Neural cell (in vitro differentiated cells): Measurements from ENCODE around the gene LOXL4. TPM values are rescaled to one million over a fixed set of nuclear protein-coding genes. Genes with fewer than 3 reads are reported as not detected.
"Not testable (repeated sequence)": the region's sequence is repeated elsewhere in the genome, so short reads cannot be mapped to it uniquely, and the experiment has no call there.

Experiments used
- H2AFZ ChIP-seq: fragments of 200-600, 300-800 bp; sonication (generic), shearing (Covaris generic); 2 replicates; pipeline ENCODE4 v1.6.0; 2014; ENCODE audit warnings: low read depth, mild to moderate bottlenecking, antibody characterized with exemption, low read length, moderate library complexity
- H3F3A ChIP-seq: fragments of 200-600 bp; shearing (Covaris generic); 2 replicates; pipeline ENCODE4 v1.6.1; 2016; ENCODE audit warnings: mild to moderate bottlenecking, moderate library complexity, mixed read lengths, antibody characterized with exemption, low read length; ENCODE audit not compliant: insufficient read depth, poor library complexity, severe bottlenecking
- H3K27ac ChIP-seq: fragments of 200-600, 300-800 bp; sonication (generic), shearing (Covaris generic); 2 replicates; pipeline ENCODE4 v1.5.1; 2014; ENCODE audit warnings: mild to moderate bottlenecking, low read length, moderate library complexity
- H3K27me3 ChIP-seq: fragments of 300-800, 200-600 bp; sonication (generic), shearing (Covaris generic); 2 replicates; pipeline ENCODE4 v1.6.0; 2014; ENCODE audit warnings: mild to moderate bottlenecking, low read depth, low read length, moderate library complexity; ENCODE audit not compliant: insufficient read depth
- H3K36me3 ChIP-seq: fragments of 300-800, 200-600 bp; sonication (generic), shearing (Covaris generic); 2 replicates; pipeline ENCODE4 v1.5.1; 2014; ENCODE audit warnings: mild to moderate bottlenecking, antibody characterized with exemption, low read length, moderate library complexity; ENCODE audit not compliant: insufficient read depth
- H3K4me2 ChIP-seq: fragments of 300-800, 200-600 bp; sonication (generic), shearing (Covaris generic); 2 replicates; pipeline ENCODE4 v1.6.0; 2014; ENCODE audit warnings: mild to moderate bottlenecking, low read length
- H3K4me3 ChIP-seq: fragments of 300-800, 200-600 bp; sonication (generic), shearing (Covaris generic); 2 replicates; pipeline ENCODE4 v1.5.1; 2014; ENCODE audit warnings: mild to moderate bottlenecking, low read length, moderate library complexity
- H3K79me2 ChIP-seq: fragments of 200-600 bp; shearing (Covaris generic); replicated peaks from 2 replicates; pipeline ENCODE4 v1.6.0; 2014; ENCODE audit warnings: mild to moderate bottlenecking, low read length, moderate library complexity; ENCODE audit not compliant: insufficient read depth
- H3K9ac ChIP-seq: fragments of 300-800, 200-600 bp; sonication (generic), shearing (Covaris generic); 2 replicates; pipeline ENCODE4 v1.6.1; 2016; ENCODE audit warnings: mild to moderate bottlenecking, low read length, mixed read lengths
- H3K9me2 ChIP-seq: fragments of 200-600 bp; shearing (Covaris generic); 2 replicates; pipeline ENCODE4 v1.6.1; 2016; ENCODE audit warnings: mild to moderate bottlenecking, low read length, mixed read lengths; ENCODE audit not compliant: insufficient read depth
- H3K9me3 ChIP-seq: fragments of 200-600, 300-800 bp; sonication (generic), shearing (Covaris generic); 2 replicates; pipeline ENCODE4 v1.6.1; 2016; ENCODE audit warnings: mild to moderate bottlenecking, mixed run types, low read length, moderate library complexity, mixed read lengths
- H4K20me1 ChIP-seq: fragments of 200-600 bp; shearing (Covaris generic); 2 replicates; pipeline ENCODE4 v1.6.1; 2016; ENCODE audit warnings: mild to moderate bottlenecking, mixed run types; ENCODE audit not compliant: insufficient read depth
- CTCF ChIP-seq: fragments of 450-650 bp; IDR thresholded peaks from 2 replicates; pipeline ENCODE4 v1.5.1; 2014; ENCODE audit warnings: antibody characterized with exemption, mild to moderate bottlenecking, moderate library complexity; ENCODE audit not compliant: poor library complexity, severe bottlenecking
- EP300 ChIP-seq: fragments of 450-650 bp; conservative IDR thresholded peaks from 2 replicates; pipeline ENCODE4 v1.6.1; 2014; ENCODE audit warnings: antibody characterized with exemption, mild to moderate bottlenecking, moderate library complexity; ENCODE audit not compliant: poor library complexity, severe bottlenecking
- EZH2 ChIP-seq: fragments of 200-600, 300-800 bp; shearing (Covaris generic), sonication (generic); IDR thresholded peaks from 2 replicates; pipeline ENCODE4 v1.6.1; 2014; ENCODE audit warnings: antibody characterized with exemption, low read length, borderline replicate concordance, mild to moderate bottlenecking; ENCODE audit not compliant: insufficient read depth, poor library complexity, severe bottlenecking
- MXI1 ChIP-seq: fragments of 450-650 bp; conservative IDR thresholded peaks from 2 replicates; pipeline ENCODE4 v1.6.1; 2014; ENCODE audit warnings: antibody characterized with exemption, mild to moderate bottlenecking; ENCODE audit not compliant: poor library complexity, severe bottlenecking
- POLR2AphosphoS5 ChIP-seq: IDR thresholded peaks from 2 replicates; pipeline ENCODE4 v1.6.1; 2012
- RAD21 ChIP-seq: fragments of 450-650 bp; conservative IDR thresholded peaks from 2 replicates; pipeline ENCODE4 v1.6.1; 2014; ENCODE audit warnings: antibody characterized with exemption, mild to moderate bottlenecking, moderate library complexity
- REST ChIP-seq: IDR thresholded peaks from 2 replicates; pipeline ENCODE4 v1.6.1; 2012; ENCODE audit warnings: borderline replicate concordance
- SMC3 ChIP-seq: fragments of 450-650 bp; conservative IDR thresholded peaks from 2 replicates; pipeline ENCODE4 v1.6.1; 2014; ENCODE audit warnings: antibody characterized with exemption, mild to moderate bottlenecking, moderate library complexity; ENCODE audit not compliant: poor library complexity
- TAF1 ChIP-seq: IDR thresholded peaks from 2 replicates; pipeline ENCODE4 v1.6.1; 2012; ENCODE audit warnings: low read depth
- polyA plus RNA-seq: library from polyadenylated mRNA; depleted of rRNA; stranded (reverse); fragments of >200 nt; gene quantifications from 2 replicates; pipeline ENCODE4 v1.2.3, GENCODE V29; 2014

Gene LOXL4
- polyA plus RNA-seq, 1 donor from 2014 or later: not detected

GRCh38 chr10:98227713-98228112 is 40.3 kb downstream of the LOXL4 start:
- H3F3A ChIP-seq, H3K27ac ChIP-seq, H3K79me2 ChIP-seq, H4K20me1 ChIP-seq, H3K9me2 ChIP-seq, H2AFZ ChIP-seq, H3K4me2 ChIP-seq, H3K9me3 ChIP-seq, H3K27me3 ChIP-seq, H3K4me3 ChIP-seq, H3K9ac ChIP-seq, H3K36me3 ChIP-seq: not testable (repeated sequence)

- H3K9ac ChIP-seq: no peak overlapping the region
- H3K4me3 ChIP-seq: no peak overlapping the region
- no peak overlapping the region for H3K4me2 ChIP-seq
- no peak overlapping the region for H2AFZ ChIP-seq
- H3F3A ChIP-seq: no peaks in the 10 kb centered on the region
- no peaks in the 10 kb centered on the region for H3K9me3 ChIP-seq
- no peaks in the 10 kb centered on the region for H3K9me2 ChIP-seq
- TF ChIP-seq TAF1 (no peak), RAD21 (no peak), CTCF (no peak), EZH2 (no peak), SMC3 (no peak), REST (no peak), MXI1 (no peak), EP300 (no peak), POLR2AphosphoS5 (no peak)
- no peaks in the 10 kb centered on the region for H3K79me2 ChIP-seq
- H4K20me1 ChIP-seq: no peaks in the 10 kb centered on the region
- H3K27me3 ChIP-seq: no peaks in the 10 kb centered on the region
- H3K36me3 ChIP-seq: no peaks in the 10 kb centered on the region
- H3K27ac ChIP-seq: no peak overlapping the region
These were observed 41.4 kb downstream of the LOXL4 start for GRCh38 chr10:98226508-98227144.

- H3K27me3 ChIP-seq: no peaks in the 10 kb centered on the region
- no peaks in the 10 kb centered on the region for H3K9me3 ChIP-seq
- no peak overlapping the region for H2AFZ ChIP-seq
- no peaks in the 10 kb centered on the region for H3K79me2 ChIP-seq
- H3K27ac ChIP-seq: no peak overlapping the region
- H3K4me3 ChIP-seq: no peak overlapping the region
- H3K4me2 ChIP-seq: no peak overlapping the region
- H3K9ac ChIP-seq: no peak overlapping the region
- no peaks in the 10 kb centered on the region for H3F3A ChIP-seq
- TF ChIP-seq MXI1 (no peak), POLR2AphosphoS5 (no peak), TAF1 (no peak), CTCF (no peak), EP300 (no peak), SMC3 (no peak), EZH2 (no peak), REST (no peak), RAD21 (no peak)
- no peaks in the 10 kb centered on the region for H3K9me2 ChIP-seq
- H4K20me1 ChIP-seq: no peaks in the 10 kb centered on the region
- no peaks in the 10 kb centered on the region for H3K36me3 ChIP-seq
These were observed 43.0 kb downstream of the LOXL4 start for GRCh38 chr10:98224996-98225395.
